Activated effector memory CD4-positive, alpha-beta T cell treated with Interleukin-2 at 50 U/mL for 16 hours (primary cell): ENCODE data around the gene CD3E.

Experiments
- DNase-seq: peaks from one replicate; pipeline ENCODE4 v3.0.0-alpha.2; 2020

Gene CD3E

DNA sequence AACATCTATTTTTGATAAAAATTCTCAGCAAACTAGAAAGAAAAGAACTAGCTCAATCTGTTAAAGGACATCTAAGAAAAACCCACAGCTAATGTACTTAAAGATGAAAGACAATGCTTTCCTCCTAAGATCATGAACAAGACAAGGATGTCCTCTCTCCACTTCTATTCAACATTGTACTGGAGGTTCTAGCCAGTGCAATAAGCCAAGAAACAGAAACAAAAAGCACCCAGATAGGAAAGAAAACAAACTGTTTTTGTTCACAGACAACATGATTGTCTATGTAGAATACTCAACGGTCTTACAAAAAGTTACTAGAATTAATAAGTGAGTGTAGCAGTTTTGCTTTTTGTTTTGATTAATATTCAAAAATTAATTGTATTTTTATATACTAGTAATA is 30.2 kb downstream of the CD3E start:
- DNase-seq: no peak

DNA sequence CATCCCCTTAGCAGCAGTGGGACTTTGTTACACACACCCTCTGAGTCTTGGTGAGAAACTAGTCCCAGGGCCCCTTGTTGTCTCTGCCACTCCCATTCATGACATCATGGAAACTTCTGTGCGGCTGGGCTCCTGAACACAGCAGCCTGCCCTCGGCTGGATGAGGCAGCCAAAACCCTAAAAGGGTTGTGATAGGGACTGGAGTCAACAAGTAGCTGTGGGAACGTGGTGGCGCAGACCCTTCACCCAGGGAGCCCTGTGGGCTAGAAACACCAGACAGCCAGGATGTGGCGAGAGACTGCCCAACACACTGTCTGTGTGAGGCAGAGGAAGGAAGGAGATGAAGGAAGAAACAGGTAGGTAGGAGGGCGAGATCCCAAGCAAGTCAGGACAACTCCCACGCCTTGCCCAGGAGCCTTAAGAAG is 34.1 kb downstream of the CD3E start:
- peak; percentile 77 for DNase-seq

DNA sequence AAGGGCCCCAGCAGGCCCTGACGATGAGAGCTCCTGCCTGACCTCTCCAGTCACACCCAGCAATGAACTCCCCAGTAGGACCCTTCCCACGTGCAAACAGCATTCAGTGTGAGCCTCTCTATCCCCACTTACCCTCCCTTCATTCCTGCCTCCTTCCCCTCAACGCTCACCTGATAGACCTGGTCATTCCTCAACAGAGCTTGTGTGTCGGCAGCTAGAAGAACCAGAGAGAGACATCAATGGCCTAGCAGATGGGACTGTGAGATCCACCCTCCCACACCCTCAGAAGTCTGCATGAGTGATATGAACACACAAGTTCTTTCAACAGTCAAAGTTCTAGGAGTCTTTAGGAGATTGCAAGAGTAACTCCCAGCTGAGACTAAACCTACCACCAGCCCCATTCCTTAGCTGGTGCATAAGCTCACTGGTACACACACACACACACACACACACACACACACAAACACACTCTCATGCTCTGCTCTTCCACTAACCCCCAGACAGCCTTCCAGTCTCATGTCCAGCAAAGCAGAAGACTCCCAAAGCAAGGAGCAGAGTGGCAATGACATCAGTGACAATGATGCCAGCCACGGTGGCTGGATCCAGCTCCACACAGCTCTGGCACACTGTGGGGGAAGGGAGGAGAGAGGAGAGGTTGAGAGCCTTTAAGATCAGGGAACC is 34.9 kb downstream of the CD3E start:
- DNase-seq: no peak

DNA sequence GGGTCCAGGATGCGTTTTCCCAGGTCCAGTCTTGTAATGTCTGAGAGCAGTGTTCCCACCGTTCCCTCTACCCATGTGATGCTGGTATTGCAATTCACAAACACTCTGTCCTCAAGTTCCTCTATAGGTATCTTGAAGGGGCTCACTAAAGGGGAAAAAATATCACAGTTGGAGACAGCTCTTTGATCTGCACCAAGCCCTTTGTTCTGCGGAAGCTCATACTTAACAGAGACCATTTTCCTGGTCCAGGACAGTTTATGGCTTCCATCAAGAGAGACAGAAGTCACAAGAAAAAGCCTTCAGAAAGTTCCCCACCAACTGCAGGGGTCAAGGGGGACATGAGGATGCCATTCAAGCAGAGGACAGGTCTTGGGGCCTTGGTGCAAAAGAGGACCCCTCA is 35.9 kb downstream of the CD3E start:
- DNase-seq: no peak

DNA sequence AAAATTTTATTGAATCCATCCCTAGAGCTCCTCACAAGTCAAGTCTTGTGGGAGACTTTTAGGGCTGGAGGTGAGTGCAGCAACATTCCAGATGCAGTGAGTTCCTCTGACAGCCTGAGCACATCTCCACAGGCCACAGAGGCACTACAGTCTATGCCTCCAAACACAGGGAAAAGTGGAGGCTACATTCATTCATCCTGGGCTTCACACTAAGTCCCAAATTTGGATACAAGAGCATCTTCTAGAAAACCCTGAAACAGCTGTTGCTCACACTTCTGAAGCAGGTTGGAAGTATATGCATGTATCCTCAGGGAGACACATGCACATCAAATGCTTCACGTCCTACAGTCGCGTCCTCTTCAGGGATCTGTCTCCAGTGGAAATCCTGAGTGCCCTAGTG is 36.7 kb downstream of the CD3E start:
- no peak for DNase-seq

DNA sequence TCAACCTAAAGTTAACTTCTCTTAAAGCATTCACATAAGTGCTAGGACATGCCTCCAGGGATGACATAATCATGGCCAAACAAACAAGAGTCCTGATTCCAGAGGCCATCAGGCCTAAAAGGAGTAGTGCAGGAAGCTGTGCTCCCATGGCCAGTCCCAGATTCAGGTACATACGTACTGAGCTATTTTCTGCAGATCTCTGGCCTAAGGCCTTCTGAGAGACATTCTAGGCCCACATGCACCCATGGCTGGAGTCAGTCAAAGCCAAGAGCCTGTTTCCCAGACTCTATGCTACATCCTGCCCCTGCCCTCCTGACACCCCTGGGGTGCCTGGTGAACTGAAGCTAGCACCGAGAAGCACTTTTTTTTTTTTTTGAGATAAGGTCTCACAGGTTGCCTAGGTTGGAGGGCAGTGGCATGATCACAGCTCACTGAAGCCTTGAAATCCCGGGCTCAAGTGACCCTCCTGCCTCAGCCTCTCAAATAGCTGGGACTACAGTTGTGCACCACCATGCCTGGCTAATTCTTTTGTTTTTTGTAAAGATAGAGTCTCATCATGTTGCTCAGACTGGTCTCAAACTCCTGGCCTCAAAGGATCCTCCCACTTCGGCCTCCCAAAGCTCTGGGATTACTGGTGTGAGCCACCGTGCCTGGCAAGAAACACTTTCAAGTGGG is 37.4 kb downstream of the CD3E start:
- no peak for DNase-seq

DNA sequence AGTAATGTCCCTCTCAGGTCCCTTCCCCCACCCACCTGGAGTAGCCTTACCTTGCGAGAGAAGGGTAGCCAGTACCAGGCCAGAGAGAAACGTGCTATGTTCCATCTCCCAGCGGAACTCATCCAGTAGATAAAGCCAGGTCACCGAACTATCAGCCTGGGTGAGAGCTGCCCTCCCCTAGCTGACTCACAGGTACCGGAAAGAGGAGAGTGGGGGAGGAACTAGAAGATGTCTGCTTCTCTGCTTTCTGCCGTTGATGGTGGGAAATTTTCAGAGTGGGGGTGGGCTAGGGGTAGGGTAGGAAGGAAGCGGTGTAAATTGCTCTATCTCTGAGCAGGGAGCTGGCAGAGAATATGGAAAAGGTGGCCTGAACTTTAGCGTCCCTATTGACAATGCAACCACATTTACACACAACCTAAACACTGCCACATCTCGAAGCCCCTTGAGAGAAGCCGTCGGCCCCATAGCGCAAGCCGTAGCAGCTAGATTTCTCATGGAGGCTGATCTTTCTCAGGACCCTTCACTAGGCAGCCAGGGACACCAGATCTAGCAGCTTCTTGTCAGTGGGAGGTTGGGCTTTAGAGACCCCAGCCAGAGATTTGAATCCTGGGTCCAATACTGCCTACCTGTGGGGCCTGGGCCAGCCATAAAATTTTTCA is 38.1 kb downstream of the CD3E start, which contains the start of gene CD3D:
TSS of gene CD3D (minus strand) at position 203 of the 659 bp plus-strand sequence. CDS start at position 105, 98 bp downstream.
- peak; percentile 61 for DNase-seq

DNA sequence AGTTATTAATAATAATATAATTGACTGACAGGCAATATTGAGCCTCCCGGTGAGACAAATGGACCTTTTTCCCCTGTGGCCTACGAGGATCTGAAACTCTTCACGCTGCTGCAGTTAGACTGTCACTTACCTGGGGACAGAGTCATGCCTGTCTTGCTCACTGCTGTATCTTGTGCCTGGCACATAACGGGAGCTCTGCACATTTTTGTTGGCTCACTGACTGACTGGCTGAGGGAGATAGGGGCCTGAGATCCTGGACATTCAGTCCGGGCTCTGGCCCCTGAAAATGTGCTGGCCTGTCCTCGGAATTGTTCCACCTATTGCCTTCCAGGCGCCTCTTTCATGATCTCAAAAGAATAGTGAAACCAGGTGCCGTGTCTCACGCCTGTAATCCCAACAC is 38.7 kb downstream of the CD3E start:
- DNase-seq: no peak

DNA sequence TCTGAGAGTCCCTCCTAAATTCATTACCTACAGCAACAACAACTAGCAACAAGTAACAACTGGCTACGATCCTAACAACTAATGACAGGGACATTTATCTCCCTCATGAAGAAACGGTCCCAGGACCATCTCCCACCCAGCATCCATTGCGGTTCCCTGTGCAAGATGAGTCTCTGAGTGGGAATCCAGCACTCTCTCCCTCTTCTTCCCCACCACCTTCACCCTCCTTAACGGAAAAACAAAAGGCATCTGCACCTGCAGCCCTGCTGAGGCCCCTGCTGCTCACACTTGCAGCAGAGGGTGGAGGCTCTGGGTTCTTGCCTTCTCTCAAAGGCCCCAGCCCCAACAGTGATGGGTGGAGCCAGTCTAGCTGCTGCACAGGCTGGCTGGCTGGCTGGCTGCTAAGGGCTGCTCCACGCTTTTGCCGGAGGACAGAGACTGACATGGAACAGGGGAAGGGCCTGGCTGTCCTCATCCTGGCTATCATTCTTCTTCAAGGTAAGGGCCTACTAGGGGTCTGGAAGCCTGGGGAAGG is 39.5 kb downstream of the CD3E start, which contains the start of gene CD3G:
TSS of gene CD3G (plus strand) at position 364 of the 535 bp plus-strand sequence. CDS start at position 444, 80 bp downstream.
- DNase-seq: peak; percentile 74

DNA sequence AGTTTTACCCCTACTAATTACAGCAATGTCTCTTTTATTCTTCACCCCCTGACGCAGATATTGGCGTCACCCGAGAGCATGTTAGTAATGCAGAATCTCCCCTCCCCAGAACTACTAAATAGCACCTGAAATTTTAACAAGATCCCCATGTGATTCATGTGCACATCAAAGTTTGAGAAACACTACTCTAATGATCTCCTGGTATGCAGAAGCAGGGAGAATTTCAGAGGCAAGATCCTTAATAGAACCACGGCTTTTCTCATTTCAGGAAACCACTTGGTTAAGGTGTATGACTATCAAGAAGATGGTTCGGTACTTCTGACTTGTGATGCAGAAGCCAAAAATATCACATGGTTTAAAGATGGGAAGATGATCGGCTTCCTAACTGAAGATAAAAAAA is 44.9 kb downstream of the CD3E start:
- DNase-seq: no peak

DNA sequence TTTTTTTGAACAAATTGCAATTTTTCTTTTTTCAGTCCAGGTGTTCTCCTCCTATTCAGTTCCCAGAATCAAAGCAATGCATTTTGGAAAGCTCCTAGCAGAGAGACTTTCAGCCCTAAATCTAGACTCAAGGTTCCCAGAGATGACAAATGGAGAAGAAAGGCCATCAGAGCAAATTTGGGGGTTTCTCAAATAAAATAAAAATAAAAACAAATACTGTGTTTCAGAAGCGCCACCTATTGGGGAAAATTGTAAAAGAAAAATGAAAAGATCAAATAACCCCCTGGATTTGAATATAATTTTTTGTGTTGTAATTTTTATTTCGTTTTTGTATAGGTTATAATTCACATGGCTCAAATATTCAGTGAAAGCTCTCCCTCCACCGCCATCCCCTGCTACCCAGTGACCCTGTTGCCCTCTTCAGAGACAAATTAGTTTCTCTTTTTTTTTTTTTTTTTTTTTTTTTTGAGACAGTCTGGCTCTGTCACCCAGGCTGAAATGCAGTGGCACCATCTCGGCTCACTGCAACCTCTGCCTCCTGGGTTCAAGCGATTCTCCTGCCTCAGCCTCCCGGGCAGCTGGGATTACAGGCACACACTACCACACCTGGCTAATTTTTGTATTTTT is 48.7 kb downstream of the CD3E start:
- DNase-seq: no peak

DNA sequence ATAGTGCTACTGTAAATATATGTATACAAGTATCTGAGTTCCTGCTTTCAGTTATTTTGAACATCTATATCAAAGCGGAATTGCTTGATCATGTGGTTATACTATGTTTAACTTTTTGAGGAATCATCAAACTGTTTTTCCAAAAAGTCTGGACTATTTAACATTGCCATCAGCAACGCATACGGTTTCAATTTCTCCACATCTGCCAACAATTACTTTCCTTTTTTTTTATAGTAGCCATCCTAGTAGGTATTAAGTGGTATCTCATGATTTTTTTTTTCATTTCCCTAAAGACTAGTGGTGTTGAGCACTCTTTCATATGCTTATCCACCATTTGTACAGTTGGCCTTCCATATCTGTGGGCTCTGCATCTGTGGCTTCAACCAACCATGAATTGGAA is 53.5 kb downstream of the CD3E start:
- DNase-seq: no peak

DNA sequence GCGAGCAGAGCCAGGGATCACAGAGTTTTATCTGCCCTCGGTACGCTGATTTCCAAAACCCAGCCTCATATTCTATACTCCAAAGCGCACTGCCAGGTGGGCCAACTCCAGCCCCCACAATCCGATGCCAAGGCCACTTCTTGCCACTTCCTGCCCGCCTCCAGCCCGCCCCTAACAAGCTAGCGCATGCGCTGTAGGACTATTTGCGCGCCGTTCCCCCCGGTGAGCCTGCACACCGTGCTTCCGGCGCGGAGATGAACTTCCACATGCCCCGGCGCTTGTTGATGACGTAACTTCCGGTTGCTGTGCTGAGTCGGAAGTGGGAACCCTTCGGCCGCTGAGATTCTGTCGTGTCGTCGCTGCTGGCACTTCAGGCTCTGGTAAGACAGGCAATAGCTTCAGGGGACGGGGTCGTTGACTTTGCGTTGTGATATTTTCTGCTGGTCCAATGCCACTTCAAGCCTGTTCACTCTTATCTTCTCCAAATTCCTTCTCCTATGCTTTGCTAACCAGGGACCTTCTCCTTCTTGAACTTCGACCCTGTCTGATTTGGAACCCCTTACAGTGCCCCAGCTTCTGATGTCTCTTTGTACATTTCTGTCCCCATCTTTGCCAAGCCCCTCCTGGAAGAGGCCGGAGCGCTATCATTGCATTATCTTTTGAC is 54.9 kb downstream of the CD3E start, which contains the start of gene UBE4A:
TSS of gene UBE4A (plus strand) at position 306 of the 664 bp plus-strand sequence. CDS start 5,481 bp downstream, outside the sequence.
- peak; percentile 93 for DNase-seq

DNA sequence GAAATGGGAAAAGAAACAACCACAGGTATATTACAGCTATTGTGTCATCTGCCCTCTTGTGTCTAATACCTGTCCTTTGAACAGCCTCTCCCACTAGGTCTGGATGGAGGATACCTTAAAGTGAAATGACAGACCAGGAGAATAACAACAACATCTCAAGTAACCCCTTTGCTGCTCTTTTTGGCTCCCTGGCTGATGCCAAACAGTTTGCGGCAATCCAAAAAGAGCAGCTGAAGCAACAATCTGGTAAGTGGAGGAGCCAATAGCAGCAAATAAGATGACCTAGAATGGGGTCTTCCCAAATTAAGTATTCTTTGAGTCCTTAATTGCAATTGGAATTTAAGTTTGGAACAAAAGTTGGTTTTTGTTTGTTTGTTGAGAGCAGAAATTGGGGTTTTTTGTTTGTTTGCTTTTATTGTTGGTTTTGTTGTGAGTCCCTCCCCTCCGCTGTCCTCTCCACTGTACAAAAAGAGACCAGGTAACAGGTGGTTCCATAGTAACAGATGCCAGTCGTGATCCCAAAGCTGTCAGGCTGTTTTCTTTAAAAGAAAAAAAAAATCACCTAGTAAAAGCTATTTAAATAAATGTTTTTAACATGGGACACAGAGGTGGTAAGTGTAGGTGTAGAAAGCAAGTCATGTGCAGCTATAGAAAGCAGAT is 60.6 kb downstream of the CD3E start:
- DNase-seq: no peak
